GM06990 (cell line): ENCODE results near the gene PSAP.
A peak's percentile ranks its signal among the peaks of the same experiment; 100 is the strongest.

Source experiments
- DNase-seq: peaks from one replicate; pipeline ENCODE4 v3.0.0-alpha.2; 2011; ENCODE audit not compliant: insufficient read length; ENCODE audit errors: extremely low read depth
- H3K27me3 ChIP-seq: replicated peaks from 2 replicates; pipeline ENCODE4 v1.6.0; 2011; ENCODE audit warnings: low read length; ENCODE audit not compliant: control insufficient read depth, insufficient read depth
- H3K36me3 ChIP-seq: 2 replicates; pipeline ENCODE4 v1.5.1; 2011; ENCODE audit warnings: low read length; ENCODE audit not compliant: control insufficient read depth, insufficient read depth
- H3K4me3 ChIP-seq: replicated peaks from 2 replicates; pipeline ENCODE4 v1.5.1; 2011; ENCODE audit warnings: low read depth, mild to moderate bottlenecking, control low read depth, low read length
- TF ChIP-seq, protein P1 (sequence below): IDR thresholded peaks from 2 replicates; pipeline ENCODE4 v1.5.1; 2011; ENCODE audit warnings: low read length, control low read depth, mild to moderate bottlenecking, inconsistent platforms; ENCODE audit not compliant: insufficient read depth, poor library complexity, severe bottlenecking

The PSAP gene

DNA sequence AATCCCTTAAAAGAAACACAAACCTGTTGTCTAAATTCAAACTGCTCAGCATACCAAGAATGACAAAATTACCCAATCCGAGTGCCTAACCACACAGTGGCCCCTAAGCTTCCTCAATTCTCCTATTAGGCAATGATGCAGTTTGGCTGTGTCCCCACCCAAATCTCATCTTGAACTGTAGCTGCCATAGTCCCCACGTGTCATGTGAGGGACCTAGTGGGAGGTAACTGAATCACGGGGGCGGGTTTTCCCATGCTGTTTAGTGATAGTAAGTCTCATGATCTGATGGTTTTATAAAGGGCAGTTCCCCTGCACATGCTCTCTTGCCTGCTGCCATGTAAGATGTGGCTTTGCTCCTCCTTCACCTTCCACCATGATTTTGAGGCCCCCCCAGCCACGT is 21.9 kb downstream of the PSAP start:
- Histone ChIP-seq H3K4me3 (no peak overlapping the region), H3K27me3 (no peaks in the 10 kb centered on the region), H3K36me3 (peaks cover 38% of the 10 kb centered on the region)
- TF ChIP-seq, protein P1, sequence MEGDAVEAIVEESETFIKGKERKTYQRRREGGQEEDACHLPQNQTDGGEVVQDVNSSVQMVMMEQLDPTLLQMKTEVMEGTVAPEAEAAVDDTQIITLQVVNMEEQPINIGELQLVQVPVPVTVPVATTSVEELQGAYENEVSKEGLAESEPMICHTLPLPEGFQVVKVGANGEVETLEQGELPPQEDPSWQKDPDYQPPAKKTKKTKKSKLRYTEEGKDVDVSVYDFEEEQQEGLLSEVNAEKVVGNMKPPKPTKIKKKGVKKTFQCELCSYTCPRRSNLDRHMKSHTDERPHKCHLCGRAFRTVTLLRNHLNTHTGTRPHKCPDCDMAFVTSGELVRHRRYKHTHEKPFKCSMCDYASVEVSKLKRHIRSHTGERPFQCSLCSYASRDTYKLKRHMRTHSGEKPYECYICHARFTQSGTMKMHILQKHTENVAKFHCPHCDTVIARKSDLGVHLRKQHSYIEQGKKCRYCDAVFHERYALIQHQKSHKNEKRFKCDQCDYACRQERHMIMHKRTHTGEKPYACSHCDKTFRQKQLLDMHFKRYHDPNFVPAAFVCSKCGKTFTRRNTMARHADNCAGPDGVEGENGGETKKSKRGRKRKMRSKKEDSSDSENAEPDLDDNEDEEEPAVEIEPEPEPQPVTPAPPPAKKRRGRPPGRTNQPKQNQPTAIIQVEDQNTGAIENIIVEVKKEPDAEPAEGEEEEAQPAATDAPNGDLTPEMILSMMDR = no peak
- DNase-seq = no peak

DNA sequence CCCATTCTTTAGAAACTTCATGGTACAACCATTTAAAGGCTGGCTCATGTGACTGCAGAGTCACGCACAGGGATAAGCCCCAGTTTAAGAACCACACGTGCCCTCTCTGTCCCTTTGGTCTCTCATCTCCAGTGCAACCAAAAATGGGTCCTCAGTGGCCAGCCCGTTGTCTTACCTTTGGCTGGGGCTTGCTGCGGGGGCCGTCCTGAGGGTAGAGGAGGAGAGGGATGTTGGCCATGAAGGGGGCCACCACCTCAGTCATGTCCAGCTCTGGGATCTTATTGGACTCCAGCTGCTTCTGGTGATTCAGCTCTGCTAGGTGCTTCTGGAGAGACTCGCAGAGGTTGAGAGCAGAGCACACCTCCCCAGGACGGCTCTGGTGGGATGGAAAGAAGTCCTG is 22.3 kb downstream of the PSAP start:
- TF ChIP-seq, protein P1 = no peak
- H3K36me3 ChIP-seq = peaks cover 38% of the 10 kb centered on the region
- no peak for DNase-seq
- no peak overlapping the region for H3K4me3 ChIP-seq
- H3K27me3 ChIP-seq = no peaks in the 10 kb centered on the region

DNA sequence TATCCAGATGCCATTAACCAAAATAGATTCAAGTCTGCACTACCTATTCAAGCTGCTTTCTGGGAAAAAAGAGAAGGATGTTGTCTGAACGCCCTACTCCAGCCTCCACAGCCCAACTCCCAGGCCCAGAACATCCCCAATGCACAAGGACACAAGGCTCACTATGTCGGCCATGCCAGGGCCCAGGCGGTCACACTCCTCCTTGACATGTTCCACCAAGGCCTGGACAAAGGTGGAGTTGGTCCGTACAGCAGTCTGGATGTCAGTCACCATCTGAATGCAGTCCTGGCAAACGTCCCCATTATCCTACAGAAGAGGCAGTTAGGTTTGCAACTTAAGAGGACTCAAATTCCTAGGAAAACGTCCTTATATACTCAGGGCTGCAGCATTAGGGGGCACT is 23.2 kb downstream of the PSAP start:
- Histone ChIP-seq H3K27me3 (no peaks in the 10 kb centered on the region), H3K36me3 (peaks cover 39% of the 10 kb centered on the region), H3K4me3 (no peak overlapping the region)
- TF ChIP-seq, protein P1 = no peak
- DNase-seq = no peak

DNA sequence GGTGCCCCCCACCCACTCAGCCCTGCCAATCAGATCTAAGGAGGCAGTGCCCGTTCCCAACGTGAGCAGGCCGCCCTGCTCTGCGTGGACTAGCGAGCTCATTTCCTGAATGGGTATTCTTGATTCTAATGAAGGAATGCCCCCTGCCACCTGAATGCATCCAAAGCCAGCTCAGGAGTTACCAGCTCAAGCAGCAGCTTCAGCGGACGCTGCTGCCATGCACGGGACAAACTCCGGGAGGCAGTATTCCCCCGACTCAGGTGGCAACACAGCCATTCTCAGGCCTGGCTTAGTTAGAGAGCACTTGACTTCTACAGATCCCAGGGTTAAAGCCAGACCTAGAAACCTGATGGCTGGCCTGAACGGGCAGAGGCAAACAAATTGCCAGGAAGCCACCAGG is 25.8 kb downstream of the PSAP start:
- TF ChIP-seq, protein P1 = peak; percentile 4
- H3K27me3 ChIP-seq = no peaks in the 10 kb centered on the region
- H3K36me3 ChIP-seq = peaks cover 40% of the 10 kb centered on the region
- H3K4me3 ChIP-seq = no peak overlapping the region
- DNase-seq = no peak

DNA sequence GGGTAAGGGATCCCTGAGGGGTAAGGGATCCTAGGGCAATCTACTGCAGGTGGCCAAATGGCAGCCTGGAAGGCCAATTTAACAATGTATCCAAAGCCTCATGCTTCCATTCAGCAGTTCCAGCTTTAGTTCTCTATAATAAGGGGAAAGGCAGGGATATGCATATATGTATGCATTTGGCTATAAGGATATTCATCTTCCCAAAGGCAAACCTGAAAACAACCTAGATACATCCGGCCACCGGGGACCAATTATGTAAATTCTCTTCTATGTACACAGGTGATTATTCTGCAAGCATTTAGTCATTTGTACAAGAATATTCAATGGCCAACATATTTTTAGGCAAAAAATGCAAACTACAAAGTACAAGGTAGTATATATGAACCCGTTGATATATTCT is 26.7 kb downstream of the PSAP start:
- DNase-seq = no peak
- H3K36me3 ChIP-seq = peaks cover 42% of the 10 kb centered on the region
- TF ChIP-seq, protein P1 = no peak
- H3K4me3 ChIP-seq = no peak overlapping the region
- H3K27me3 ChIP-seq = no peaks in the 10 kb centered on the region

DNA sequence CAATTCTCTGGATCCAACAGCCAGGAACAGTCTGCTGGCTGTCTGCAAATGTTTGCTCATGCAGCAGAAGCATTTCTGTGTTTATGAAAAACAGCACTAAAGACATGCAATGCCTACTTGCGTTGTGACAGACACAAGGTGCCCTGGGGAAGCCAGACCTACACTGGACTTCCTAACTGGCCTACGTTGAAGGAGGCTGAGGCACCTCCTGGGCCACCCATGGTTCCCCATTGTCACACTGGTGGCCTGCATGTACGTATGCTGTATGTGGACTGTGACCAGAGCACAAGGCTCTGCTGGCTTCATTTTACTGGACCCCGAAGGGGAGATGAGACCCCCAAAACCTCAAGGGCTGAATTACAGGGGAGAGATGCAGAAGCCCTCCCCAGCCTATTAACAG is 27.7 kb downstream of the PSAP start:
- Histone ChIP-seq H3K36me3 (peaks cover 42% of the 10 kb centered on the region), H3K27me3 (no peaks in the 10 kb centered on the region), H3K4me3 (no peak overlapping the region)
- no peak for DNase-seq
- TF ChIP-seq, protein P1 = no peak
